Skeletal muscle satellite cell (primary cell): ENCODE measurements around the gene EBF3. TPM values are rescaled to one million over a fixed set of nuclear protein-coding genes. Genes with fewer than 3 reads are reported as not detected.

Source experiments
- H3K27me3 ChIP-seq: 2 replicates; pipeline ENCODE4 v1.7.0; 2013; ENCODE audit warnings: low read length; ENCODE audit not compliant: control insufficient read depth, insufficient read depth
- H3K36me3 ChIP-seq: 2 replicates; pipeline ENCODE4 v1.7.0; 2013; ENCODE audit warnings: mild to moderate bottlenecking, control low read depth, low read length; ENCODE audit not compliant: insufficient read depth
- H3K4me1 ChIP-seq: 2 replicates; pipeline ENCODE4 v1.7.0; 2013; ENCODE audit warnings: low read length; ENCODE audit not compliant: control insufficient read depth, insufficient read depth
- H3K4me2 ChIP-seq: 2 replicates; pipeline ENCODE4 v1.7.0; 2013; ENCODE audit warnings: mild to moderate bottlenecking, low read length
- H3K4me3 ChIP-seq: 2 replicates; pipeline ENCODE4 v1.7.0; 2013; ENCODE audit warnings: low read length
- H3K9ac ChIP-seq: 2 replicates; pipeline ENCODE4 v1.7.0; 2013; ENCODE audit warnings: mild to moderate bottlenecking, low read depth, low read length, moderate library complexity
- H3K9me3 ChIP-seq: replicated peaks from 2 replicates; pipeline ENCODE4 v1.7.0; 2013; ENCODE audit warnings: mild to moderate bottlenecking, control low read depth, low read length
- small RNA-seq: library from RNA; depleted of rRNA; stranded (forward); fragments of <200 nt; gene quantifications from one replicate; pipeline ENCODE3, GENCODE V24; 2012

EBF3 gene

DNA sequence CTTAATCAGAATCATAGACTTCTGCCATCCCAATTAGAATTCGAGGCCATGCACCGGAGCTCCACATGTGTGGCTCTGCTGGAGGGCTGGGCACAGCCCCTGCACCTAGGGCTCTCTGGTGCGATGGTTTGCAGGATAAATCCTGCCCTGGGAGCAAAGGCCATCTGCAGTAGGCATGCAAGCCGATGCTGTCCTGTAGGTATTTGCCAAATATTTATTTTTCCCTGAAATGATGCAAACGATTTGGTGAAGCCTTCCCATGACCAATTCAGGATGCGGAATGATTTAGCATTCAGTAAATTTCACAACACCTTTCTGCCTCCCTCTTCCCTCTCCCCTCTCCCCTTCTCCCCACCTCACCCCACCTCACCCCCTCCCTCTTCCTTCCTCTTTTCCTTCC, 170.6 kb downstream of the EBF3 start:
- Histone ChIP-seq H3K36me3 (no peaks in the 10 kb centered on the region), H3K4me1 (peaks cover 10% of the 10 kb centered on the region), H3K9ac (no peak overlapping the region), H3K4me3 (no peak overlapping the region), H3K4me2 (no peak overlapping the region), H3K27me3 (peaks cover 8% of the 10 kb centered on the region), H3K9me3 (no peaks in the 10 kb centered on the region)

DNA sequence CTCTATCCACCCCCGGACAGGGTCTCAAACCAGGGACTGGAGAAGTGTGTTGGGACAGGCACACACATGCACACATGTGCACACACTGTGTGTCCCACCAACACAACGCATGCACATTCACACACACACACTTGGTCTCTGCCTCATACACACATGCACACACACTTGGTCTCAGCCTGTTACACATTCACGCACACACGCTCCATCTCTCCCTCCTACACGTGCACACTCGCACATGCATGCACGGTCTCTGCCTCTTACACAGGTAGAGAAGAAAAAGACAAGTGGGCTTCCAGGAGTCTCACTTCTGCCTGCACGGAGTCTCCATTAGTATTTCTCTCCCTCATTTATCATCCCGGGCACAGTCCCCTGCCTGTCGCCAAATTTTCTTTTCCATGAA, 171.2 kb downstream of the EBF3 start:
- H3K27me3 ChIP-seq, result peaks cover 8% of the 10 kb centered on the region
- no peak overlapping the region for H3K4me3 ChIP-seq
- no peaks in the 10 kb centered on the region for H3K36me3 ChIP-seq
- peaks cover 10% of the 10 kb centered on the region for H3K4me1 ChIP-seq
- no peak overlapping the region for H3K9ac ChIP-seq
- no peaks in the 10 kb centered on the region for H3K9me3 ChIP-seq
- no peak overlapping the region for H3K4me2 ChIP-seq

DNA sequence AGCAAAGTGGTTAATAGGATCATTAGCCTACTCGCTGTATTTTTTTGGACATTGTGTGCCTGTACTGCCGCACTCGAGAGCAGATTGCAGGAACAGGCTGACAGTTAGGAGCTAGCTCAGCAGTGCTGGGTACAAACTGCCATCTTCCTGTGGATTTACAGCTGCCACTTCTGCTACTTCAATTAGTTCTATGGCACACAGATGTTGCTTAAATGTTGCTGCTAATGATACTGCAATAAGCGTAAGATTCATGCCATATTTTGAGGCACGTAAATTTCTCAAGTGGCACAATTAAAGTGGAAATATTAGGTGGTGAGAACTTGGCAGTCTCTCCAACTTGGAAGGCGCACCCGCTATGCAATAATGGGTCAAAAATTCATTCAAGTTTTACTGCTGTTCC, 171.9 kb downstream of the EBF3 start:
- Histone ChIP-seq H3K9me3 (no peaks in the 10 kb centered on the region), H3K9ac (no peak overlapping the region), H3K4me2 (no peak overlapping the region), H3K4me1 (peaks cover 10% of the 10 kb centered on the region), H3K36me3 (no peaks in the 10 kb centered on the region), H3K4me3 (no peak overlapping the region), H3K27me3 (peaks cover 8% of the 10 kb centered on the region)

DNA sequence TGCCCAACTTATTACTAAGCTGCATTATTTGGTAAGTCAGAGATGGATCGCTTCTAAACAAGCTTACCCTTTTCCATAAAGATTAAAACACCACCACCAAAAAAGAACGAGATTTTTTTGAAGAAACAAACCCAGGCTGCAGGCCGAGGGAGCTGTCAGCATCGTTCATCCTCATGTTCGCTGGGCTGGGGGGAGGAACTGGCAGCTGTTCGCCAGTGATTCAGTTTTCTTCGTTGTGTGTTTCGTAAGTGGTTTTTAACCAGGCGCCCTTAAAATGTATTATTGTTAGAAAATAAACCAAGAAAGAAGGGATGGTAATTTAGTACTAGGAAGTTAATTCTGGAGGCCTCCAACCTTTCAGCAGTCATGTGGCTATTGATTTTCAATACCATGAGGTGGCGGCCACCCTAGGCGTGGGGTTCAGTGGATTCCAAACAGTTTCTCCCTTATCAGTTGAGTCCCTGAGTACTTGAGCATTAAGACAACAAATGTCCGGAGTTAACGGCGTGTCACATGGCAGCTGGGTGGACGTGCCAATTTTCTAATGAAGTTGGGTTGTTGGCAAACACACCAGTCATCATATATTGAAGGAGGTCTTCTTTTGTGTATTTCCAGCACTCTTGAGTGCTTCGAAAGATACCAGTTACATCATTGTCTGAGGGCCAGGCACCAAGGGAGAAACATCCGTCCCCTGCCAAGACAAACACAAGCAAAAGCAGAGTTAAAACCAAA, 173.2 kb downstream of the EBF3 start:
- H3K9me3 ChIP-seq, result no peaks in the 10 kb centered on the region

DNA sequence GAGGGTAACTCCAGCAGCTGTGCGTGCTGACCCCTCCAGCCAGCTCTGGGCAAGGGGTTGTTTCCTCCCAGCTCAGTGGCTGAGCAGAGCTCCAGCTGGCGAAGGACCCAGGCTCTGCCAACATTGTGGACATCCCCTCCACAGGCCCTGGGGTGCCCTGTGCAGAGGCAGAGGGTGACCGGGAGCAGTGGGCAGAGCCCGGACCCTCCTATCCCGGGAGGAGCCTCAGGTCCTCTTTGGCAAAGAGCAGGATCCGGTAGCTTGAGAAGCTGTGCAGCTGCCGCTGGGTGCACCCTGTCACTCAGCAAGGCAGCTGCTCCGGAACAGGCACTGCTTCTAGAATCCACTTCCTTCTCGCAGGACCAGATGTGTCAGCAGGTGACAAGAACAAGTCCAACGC, 175.9 kb downstream of the EBF3 start:
- H3K9me3 ChIP-seq, result no peaks in the 10 kb centered on the region
- H3K4me2 ChIP-seq, result no peak overlapping the region

More for the DNA sequence above, 173.2 kb downstream of the EBF3 start:
- H3K27me3 ChIP-seq, result peaks cover 8% of the 10 kb centered on the region
- H3K9ac ChIP-seq, result no peak overlapping the region
- H3K4me1 ChIP-seq, result peaks cover 10% of the 10 kb centered on the region
- no peaks in the 10 kb centered on the region for H3K36me3 ChIP-seq
- H3K4me3 ChIP-seq, result peak overlapping the region; percentile 32
- peak overlapping the region; percentile 58 for H3K4me2 ChIP-seq

GRCh38 chr10:129787557-129787956, 176.5 kb downstream of the EBF3 start:
- Histone ChIP-seq H3K4me3 (no peak overlapping the region), H3K9ac (no peak overlapping the region), H3K36me3 (no peaks in the 10 kb centered on the region), H3K27me3 (peaks cover 1% of the 10 kb centered on the region), H3K4me2 (no peak overlapping the region), H3K4me1 (peaks cover 10% of the 10 kb centered on the region), H3K9me3 (no peaks in the 10 kb centered on the region)

More for the DNA sequence above, 175.9 kb downstream of the EBF3 start:
- Histone ChIP-seq H3K4me3 (no peak overlapping the region), H3K27me3 (peaks cover 8% of the 10 kb centered on the region), H3K36me3 (no peaks in the 10 kb centered on the region), H3K9ac (no peak overlapping the region), H3K4me1 (peaks cover 10% of the 10 kb centered on the region)

- Histone ChIP-seq H3K4me1 (peaks cover 7% of the 10 kb centered on the region), H3K9me3 (no peaks in the 10 kb centered on the region), H3K36me3 (no peaks in the 10 kb centered on the region), H3K4me3 (no peak overlapping the region), H3K4me2 (no peak overlapping the region), H3K27me3 (no peaks in the 10 kb centered on the region), H3K9ac (no peak overlapping the region)
These were observed 177.9 kb downstream of the EBF3 start for GRCh38 chr10:129786216-129786615.

GRCh38 chr10:129785536-129785981, 178.5 kb downstream of the EBF3 start:
- H3K27me3 ChIP-seq, result no peaks in the 10 kb centered on the region
- no peaks in the 10 kb centered on the region for H3K9me3 ChIP-seq

More at GRCh38 chr10:129785536-129785981, 178.5 kb downstream of the EBF3 start:
- no peak overlapping the region for H3K4me3 ChIP-seq
- no peak overlapping the region for H3K4me2 ChIP-seq
- H3K36me3 ChIP-seq, result no peaks in the 10 kb centered on the region
- peaks cover 3% of the 10 kb centered on the region for H3K4me1 ChIP-seq
- no peak overlapping the region for H3K9ac ChIP-seq

Small RNAs within 50 kb of the gene (small RNA-seq; reads per million reads assigned to genes)
- not detected for gene AL354950.2
- gene MIR4297, result not detected
